Fibroblast of mammary gland (primary cell): ENCODE results near the gene ILF3.

Source experiments
- DNase-seq: peaks from one replicate; pipeline ENCODE4 v3.0.0-alpha.2; 2010; ENCODE audit warnings: low read depth
- H3K4me3 ChIP-seq: 2 replicates; pipeline ENCODE4 v1.5.1; 2011; ENCODE audit warnings: low read depth, mild to moderate bottlenecking, low read length, moderate library complexity; ENCODE audit not compliant: control insufficient read depth
- CTCF ChIP-seq: conservative IDR thresholded peaks from 2 replicates; pipeline ENCODE4 v1.5.1; 2011; ENCODE audit warnings: low read depth, low read length, inconsistent platforms; ENCODE audit not compliant: control insufficient read depth, insufficient read depth

Gene ILF3

DNA sequence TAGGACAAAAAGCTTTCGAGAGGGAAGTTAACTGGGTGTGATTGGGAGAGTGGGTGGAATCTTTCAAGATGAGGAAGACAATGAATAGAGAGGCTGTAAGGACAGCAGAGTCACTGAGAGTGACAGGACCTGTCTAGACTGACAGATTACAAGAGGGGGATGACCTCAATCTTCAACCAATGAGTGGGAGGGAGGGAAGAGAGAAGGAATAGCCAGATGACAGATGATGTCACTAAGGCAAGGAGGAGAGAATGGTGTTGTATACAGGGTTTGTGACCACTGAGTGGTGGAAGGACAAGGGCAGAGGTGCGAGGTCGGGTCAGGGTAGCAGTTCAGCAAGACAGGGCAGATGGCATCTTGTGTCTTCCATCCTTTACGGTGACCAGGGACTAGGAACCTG, 5.8 kb upstream of the ILF3 start:
- no peak for TF ChIP-seq CTCF
- no peak for DNase-seq
- no peak overlapping the region for H3K4me3 ChIP-seq

DNA sequence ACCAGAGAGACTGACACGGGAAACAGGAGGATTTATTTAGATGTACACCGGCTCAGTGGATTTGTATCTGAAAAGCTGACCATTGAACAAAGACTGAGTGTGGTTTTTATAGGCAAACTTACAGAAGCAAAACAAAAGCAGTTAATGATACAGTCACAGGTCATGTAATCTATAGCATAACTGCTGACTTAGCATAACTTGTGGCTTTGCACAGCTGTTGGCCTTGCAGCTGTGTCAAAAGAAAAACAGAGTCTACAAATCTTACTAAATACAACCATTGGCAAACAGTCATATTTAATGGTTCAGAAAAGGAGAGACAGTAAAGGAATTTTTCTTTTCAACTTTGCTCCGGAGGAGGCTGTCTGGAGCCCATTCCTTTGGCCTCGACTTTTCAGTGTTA, 2.3 kb upstream of the ILF3 start:
- no peak overlapping the region for H3K4me3 ChIP-seq
- TF ChIP-seq CTCF = no peak
- no peak for DNase-seq

- no peak for DNase-seq
- no peak for TF ChIP-seq CTCF
- peak overlapping the region; percentile 78 for H3K4me3 ChIP-seq
These were observed 739 bp upstream of the ILF3 start for GRCh38 chr19:10653482-10653731.

DNA sequence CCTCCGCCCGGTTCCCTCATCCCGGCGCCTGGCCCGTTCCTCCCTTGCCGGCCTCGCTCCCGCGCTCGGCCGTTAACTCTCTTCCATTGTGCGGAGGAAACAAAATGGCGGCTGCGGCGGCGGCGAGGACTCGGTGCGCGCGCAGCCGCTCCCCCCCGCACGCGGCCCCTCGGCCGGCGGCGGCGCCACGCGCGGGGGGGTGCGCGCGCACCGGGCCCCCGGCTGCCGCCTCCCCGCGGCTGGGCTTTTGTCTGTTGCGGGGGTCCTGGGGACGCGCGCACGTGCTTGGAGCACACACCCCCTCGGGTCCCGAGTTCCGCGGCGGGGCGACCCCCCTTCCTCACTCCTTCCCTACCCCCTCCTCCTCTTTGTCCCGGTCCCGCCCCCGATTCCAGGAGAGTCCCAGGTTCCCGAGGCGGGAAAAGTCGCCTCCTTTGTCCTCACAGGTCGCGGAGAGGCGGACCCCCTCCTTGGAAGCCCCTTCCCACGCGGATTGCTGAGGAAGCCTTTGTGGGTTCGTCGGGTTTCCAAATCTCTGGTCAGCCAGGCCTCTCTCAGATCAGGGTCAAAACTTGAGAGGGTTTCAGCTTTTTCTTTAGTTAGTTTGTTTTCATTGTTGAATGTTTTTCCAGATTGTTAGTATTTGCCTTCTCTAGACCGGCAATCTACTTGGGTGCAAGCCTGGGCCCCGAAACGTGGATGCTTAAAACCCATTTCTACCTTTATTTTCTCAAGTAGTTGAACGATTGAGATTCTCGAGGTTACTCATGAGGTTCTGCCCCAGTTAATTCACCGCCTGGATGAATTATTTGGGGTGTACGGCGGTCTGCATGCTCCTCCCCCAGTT, 687 bp downstream of the ILF3 start:
- no peak for TF ChIP-seq CTCF
- peak overlapping the region; percentile 78 for H3K4me3 ChIP-seq
- no peak for DNase-seq

GRCh38 chr19:10655457-10656312, 1.5 kb downstream of the ILF3 start:
- peak; percentile 25 for DNase-seq
- TF ChIP-seq CTCF = no peak
- peak overlapping the region; percentile 78 for H3K4me3 ChIP-seq

DNA sequence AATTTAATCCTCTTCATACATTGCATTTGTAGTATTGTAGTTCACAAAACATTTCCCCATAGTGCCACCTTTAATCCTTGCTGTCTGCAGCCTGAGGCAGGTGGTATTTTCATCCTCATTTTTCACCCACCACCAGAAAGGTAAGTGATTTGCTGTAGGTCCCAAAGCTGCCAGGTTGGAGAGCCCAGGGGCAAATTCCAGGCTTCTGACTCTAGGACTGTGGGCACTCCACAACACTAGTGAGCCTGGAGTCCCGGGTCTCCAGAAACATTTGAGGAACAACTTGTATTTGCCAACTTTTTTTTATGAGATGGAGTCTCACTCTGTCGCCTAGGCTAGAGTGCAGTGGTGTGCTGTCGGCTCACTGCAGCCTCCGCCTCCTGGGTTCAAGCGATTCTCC, 6.2 kb downstream of the ILF3 start:
- no peak for DNase-seq
- H3K4me3 ChIP-seq = no peak overlapping the region
- no peak for TF ChIP-seq CTCF

DNA sequence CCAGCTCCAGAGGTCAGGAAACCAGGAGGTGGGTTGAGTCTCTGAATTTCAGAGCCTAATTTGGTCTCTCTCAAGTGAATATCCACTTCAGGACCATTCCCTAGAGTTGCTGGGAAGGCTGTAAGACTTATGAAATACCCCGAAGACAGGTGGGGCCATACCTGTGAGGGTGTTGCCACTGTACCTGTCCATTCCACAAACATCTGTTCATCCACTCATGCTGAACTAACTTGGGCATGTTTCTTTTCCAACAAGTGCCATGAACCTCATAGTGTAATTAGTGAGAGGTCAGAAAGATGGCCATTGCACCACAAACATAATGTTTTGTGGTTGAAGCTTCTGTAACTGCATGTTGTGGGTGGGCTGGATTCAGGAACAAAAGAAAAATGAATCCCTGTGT, 7.8 kb downstream of the ILF3 start:
- no peak for DNase-seq
- no peak overlapping the region for H3K4me3 ChIP-seq
- no peak for TF ChIP-seq CTCF
